Epidermal melanocyte (primary cell): Measurements from ENCODE around the gene NPIPB6.

Experiments used
- DNase-seq: peaks from one replicate; pipeline ENCODE4 v3.0.0; 2011; ENCODE audit warnings: low spot score; ENCODE audit not compliant: insufficient read length

The NPIPB6 gene

DNA sequence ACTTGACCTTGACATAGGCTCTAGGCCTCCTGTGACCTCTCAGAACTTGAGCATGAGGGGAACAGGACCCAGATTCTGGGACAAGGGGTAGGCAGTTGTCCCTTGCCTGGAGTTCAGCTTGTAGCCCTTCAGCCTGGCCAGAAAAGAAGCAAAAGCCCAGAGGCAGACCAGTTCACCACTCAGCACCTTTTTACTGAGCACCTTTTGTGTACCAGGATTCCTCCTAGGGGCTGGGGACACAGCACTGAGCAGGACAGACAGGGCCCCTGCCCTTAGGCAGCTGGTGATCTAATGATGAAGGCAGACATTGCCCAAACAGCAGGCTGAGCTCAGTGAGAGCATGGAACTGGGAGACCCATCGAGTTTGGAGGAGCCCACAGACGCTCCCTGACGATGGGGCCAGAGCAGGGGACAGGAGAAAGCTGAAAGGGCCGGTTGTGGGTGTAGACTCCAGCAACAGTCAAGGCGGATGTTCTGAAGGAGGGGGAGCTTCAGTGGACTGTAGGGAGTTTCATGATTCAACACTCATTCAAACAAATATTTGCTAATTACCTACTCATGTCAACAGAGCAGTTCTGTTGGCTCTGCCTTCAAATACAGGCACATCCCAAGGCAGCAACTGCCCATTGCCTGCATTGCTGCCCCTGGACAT is 38.9 kb downstream of the NPIPB6 start:
- no peak for DNase-seq

DNA sequence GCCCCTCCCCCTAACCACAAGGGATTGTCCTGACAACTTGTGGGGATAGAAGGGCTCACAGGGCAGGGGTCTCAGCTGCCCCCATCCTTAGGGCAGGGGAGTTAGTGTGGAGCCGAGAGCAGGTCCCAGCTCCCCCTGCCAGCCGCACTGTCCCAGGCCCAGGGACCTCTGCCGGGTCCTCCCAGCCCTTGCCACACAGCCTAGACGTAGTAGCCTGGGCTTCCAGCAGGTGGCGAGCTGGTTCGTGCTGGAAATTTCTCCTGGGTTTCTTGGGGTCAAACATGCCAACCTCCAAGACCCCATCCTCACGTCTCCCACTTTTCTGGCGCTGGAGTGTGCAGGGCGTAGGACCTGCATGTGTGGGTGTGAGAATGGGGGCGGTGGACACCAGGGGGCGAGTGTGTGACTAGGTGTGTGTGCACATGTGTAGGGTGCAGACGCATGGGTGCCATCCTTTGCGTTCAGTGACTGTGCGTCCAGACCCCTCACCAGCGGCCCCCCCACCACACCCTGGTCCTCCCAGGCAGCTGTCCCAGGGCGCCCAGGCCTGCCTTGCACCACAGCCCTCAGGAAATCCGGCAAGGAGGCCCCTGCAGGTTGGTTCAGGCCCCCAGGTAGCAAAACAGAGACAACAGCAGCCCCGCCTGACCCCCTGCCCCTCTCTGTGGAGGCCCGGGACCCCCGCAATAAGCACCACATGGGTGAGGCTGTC is 41.5 kb downstream of the NPIPB6 start:
- DNase-seq: no peak

DNA sequence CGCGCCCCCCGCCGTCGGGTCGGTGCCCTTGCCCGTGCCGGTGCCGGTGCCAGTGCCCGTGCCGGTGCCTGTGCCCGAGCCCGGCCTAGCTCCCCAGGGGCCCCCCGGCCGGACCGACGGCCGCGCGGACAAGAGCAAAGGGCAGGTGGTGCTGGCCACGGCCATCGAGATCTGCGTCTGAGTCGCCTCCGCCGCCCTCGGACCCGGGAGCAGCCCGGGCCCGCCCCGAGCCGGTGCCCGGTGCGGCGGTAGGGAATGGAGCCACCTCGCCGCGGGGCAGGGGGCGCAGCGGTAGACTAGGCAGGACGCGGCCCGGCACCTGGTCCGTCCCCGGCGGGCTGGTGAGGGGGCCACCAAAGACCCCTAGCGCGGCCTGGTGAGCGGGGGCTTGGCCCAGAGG is 42.6 kb downstream of the NPIPB6 start:
- DNase-seq: no peak

DNA sequence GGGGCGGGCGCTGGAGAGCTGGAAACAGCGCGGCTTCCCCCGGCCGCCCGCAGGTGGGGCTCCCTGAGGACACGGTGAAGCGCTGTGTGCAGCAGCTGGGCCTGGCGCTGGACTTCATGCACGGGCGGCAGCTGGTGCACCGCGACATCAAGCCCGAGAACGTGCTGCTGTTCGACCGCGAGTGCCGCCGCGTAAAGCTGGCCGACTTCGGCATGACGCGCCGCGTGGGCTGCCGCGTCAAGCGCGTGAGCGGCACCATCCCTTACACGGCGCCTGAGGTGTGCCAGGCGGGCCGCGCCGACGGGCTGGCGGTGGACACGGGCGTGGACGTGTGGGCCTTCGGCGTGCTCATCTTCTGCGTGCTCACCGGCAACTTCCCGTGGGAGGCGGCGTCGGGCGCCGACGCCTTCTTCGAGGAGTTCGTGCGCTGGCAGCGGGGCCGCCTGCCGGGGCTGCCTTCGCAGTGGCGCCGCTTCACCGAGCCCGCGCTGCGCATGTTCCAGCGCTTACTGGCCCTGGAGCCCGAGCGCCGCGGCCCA is 43.2 kb downstream of the NPIPB6 start:
- no peak for DNase-seq

DNA sequence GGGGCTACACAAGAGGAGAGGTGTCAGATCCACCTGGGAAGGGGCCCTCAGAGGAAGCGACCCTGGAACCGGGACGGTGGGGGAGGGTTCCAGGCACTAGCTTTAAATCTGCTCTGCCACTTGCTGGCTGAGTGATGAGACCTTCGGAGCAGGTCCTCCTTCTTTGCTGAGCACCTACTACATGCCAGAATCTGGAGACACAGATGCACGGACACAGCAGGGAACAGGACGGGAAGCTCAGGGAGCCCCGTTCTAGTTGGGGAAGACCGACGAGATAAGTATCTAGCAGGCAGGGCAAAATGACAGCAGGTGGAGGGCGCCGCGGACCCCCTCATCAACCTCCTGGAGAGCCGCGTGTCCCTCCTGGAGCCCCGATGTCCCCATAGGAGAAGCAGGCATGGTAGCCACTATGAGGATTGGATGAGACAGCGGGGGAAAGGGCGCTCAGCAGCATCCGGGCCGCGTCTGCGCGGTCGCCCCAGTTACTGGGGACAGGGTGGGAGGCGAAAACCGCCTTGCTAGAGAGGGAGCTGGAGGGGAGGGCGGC is 43.8 kb downstream of the NPIPB6 start:
- no peak for DNase-seq

DNA sequence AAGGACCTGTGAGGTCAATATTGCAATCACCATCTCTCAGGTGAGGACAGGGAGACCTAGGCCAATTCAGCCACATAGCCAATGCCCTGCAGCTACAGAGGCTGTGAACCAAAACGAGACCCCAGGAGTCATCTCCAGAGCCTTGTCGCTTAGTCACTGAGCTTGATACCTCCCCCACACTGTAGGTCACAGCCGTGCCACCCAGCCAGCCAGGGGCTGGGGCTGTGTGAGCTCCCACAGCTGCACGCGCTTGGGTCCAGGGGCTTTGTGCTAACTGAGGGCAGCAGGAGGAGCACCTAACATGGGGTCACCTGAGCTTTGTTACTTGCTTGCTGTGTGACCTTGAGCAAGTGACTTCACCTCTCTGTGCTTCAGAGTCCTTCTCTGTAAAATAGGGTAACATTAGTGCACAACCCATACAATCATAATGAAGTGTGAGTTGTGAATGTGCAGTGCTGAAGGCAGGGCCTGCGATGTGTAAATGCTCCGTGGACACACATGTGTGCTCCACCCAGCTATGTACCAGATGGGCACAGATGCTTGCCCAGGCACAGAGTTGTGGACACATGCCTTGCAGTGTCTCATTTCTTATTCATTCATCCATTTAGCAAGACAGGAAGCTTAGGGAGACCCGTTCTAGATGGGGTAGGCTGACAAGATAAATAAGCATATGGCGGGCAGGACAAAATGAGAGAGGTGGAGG is 45.1 kb downstream of the NPIPB6 start:
- DNase-seq: no peak

DNA sequence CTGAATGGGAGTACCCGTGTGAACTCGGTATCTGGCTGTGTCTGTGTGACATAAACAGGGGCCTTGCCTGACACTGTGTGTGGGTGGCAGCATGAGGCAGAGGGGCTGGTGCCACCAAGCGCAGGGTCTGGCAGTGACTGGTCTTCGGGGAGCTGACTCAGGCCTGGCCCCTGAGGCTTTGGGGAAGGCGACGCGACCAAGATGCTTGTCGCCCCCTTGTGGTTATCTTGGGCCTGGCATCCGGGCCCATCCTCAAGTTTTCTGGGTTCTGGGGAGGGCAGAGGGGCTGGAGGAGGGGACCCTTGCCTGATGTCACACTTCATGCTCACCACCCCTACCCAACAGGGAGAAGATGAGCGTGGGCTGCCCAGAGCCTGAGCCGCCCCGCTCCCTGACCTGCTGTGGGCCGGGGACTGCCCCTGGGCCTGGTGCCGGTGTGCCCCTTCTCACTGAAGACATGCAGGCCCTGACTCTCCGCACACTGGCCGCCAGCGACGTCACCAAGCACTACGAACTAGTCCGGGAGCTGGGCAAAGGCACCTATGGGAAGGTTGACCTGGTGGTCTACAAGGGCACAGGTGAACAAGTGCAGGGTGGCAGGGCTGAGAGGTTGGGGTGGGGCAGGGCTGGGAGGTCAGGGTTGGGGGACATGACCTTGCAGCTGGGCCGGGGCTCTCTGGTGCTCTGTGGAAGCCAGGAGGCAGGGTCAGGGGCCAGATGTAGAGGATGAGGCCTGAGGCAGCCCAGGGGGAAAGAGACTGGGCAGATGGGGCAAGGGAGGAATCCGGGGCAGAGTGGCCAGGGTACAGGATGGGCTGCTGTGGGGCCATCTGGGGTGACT is 46.0 kb downstream of the NPIPB6 start:
- peak; percentile 42 for DNase-seq

DNA sequence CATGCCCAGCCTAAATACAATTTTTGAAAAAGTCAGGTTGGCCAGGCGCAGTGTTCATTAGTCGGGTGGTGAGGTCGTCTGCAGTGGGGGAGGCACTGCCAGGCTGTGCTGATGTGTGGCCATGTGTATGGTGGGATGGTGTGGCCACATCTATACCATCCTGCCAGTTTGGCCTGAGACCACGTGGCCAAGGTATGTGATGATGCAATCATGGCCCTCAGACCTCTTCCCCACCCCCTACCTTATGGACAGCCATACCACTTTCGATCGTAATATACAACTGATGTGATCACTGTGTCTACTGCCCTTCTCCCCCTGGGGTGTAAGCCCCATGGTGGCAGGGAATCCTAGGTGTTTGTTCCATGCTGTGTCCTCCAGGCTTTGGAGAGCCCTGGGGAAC is 47.3 kb downstream of the NPIPB6 start:
- no peak for DNase-seq

DNA sequence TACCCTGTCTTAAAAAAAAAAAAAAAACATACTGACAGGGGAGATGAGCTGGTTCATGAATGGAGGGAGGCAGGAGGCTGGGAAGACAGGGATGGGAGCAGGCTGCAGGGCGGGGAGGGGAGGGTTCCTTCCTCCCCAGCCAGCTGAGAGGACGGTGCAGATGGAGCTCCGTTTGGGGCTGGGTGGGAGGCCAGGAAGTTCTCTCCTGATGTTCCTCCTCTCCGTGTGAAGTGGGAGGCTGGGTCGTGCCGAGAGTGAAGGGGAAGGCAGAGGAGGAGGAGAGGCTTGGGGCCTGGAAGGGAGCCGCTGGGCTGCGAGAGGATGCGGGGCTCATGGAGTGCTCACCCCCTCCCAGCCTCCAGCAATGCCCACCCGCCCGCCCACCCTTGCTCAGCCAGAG is 49.7 kb downstream of the NPIPB6 start:
- no peak for DNase-seq

DNA sequence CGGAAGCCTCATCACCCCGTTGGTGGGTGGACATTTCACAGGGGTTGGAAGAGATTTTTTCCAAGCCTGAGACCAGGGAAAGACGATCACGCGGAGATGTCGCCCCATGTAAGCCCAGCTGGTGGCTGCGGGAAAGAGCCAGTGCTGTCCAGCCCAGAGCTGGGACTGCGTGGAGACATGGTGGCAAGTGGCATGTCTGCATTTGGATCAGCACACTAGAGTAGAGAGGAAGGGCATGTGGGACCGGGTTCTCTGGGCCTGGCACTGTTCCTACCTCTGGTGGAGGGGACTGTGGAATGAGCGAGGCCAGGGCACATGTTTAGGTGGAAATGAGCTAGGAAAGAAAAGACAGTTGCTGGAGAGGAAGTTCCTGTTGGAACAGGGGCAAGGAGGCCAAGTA is 51.0 kb downstream of the NPIPB6 start:
- DNase-seq: no peak

DNA sequence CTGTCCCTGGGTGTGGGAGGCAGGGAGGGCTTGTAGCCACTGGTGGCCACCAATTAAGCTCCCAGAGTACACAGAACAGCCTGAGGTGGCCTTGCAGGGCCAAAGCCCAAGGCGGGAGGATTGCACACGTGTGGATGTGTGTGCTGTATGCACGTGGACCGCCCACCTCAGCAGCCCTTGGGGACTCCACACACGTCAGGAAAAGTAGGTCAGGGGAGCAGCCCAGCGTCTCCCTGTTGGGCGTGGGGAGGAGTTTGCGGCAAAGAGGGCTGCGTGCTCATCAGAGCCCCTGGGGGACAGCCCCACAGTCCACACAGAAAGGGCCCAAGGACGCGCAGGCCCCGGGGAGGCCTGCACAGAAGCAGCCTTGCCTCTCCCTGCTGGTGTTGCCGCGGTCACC is 51.4 kb downstream of the NPIPB6 start:
- DNase-seq: no peak

DNA sequence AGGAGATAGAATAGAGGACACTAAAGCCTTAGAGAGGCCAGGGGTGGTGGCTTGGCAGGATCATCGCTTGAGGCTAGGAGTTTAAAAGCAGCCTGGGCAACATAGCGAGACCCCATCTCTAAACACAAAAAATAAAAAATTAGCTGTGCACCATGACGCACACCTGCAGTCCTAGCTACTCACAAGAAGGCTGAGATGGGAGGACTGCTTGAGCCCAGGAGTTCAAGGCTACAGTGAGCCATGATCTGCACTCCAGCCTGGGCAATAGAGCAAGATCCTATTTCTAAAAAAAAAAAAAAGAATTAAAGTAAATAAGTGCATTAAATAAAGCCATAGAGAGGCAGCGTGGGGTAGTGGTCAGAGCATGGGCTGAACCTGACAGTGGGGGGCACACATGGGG is 51.9 kb downstream of the NPIPB6 start:
- DNase-seq: no peak

DNA sequence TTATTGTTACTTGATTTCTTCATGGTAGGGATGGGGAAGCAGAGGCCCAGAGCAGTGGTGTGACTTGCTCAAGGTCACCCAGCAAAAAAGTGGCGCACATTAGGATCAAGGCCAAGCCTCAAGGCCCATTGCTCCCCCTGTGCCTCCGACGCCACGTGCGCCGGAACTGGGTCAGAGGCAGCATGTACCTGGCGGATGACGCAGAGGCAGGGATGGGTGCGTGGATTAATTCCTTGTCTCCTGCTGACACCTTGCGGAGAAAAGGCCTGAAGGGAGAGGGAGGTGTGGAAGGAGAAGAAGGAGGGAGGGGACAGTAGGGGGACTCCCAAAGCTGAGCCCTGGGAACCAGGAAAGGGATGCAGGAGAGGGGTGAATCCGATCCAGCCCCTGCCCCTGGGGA is 52.5 kb downstream of the NPIPB6 start:
- DNase-seq: no peak

DNA sequence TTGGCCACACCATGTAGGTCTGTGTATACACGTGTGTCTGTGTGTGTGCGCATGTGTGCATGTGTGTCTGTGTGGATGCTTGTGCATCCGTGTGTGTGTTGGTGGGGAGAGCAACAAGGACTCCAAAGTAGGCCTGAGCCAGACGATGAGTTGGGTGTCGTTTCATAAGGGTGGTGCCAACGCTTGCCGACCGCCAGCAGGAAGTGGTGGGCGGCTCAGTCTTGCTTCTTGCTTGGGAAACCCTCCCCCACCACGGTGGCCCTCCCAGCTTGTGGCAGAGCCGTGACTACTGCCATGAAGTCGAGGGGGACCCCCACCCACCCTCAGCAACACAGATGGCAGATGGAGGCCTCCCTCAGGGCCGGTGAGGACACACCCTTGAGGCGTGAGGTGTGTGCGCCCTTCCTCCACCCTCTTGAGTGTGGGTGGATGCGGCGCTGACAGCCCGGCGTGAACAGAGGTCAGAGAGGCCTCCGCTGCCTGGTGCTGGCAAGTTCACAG is 53.4 kb downstream of the NPIPB6 start:
- DNase-seq: no peak

DNA sequence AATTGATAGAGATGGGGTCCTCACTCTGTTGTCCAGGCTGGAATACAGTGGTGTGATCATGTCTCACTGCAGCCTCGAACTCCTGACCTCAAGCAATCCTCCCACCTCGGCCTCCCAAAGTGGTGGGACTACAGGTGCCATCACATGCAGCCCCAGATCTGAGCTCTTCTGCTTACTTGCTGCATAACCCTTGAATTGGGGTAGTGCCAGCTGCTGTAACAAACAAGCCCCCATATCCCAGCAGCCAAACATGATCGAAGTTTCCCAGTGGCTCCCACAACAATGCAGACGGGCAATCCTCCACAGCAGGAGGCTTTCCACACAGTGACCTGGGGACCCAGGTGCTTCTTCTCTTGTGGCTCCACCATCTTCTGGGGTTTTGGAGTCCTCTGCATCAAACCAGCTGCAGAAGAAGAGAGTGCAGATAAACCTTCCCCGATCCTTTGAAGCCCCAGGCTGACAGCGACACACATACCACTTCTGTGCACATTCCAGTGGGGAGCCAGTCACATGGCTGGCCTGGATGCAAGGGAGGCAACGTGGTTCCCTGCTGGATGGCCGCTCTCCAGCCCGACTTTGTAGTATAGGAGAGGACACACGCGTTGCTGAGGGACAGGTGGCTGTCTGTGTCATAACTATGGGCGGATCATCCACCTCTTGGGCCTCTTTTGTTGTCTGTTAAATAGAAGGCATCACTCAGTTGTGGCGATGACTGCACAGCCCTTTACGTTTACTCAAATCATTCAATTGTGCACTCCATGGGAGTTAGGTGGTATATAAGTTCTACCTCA is 54.3 kb downstream of the NPIPB6 start:
- no peak for DNase-seq

DNA sequence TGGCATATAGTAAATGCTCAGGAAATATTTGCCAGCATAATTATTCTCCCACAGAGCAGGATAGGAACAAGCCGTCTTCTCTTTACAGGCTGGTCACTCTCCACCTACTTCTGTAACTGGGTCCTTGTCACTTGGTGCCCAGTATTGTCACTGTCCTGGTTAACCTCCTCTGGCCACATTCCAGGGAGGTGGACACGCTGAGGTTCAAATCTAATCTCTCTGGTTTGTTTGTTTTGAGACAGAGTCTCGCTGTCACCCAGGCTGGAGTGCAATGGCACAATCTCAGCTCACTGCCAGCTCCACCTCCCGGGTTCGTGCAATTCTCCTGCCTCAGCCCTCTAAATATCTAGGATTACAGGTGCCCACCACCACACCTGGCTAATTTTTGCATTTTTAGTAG is 55.4 kb downstream of the NPIPB6 start:
- DNase-seq: no peak

DNA sequence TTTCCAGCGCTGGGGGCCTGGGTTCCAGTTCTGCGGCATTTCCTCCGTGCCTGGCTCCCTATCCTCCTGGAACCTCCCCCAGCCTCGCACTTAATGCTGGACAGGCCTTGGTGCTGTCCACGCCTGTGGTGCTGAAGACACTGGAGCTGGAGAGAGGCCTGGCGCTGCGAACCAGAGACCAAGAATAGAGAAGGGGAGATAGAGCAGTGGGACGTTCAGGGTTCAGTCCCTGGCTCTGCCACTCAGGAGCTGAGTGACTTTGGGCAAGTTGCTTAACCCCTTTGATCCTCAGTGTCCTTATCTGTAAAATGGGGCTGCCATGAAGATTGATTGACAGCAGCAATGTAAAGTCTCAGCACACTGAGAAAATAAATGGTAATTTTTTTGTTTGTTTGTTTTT is 59.1 kb downstream of the NPIPB6 start:
- DNase-seq: no peak

DNA sequence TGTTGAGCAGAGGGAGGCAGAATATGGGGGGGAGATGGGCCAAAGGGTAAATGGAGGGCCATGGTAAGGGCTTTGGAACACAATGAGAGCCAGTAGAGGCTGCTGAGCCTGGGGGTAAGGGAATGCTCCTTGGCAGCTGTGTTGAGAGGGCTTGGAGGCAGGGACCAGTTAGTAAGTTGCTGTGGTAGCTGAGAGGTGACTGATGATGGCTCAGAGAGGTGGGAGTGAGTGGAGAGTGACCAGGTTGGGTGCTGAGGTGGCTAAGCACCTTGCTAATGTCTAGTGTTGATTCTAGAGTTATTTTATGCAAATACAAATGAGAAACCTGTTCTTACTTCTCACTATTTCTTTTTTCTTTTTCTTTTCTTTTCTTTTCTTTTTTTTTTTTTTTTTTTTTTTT is 60.2 kb downstream of the NPIPB6 start:
- no peak for DNase-seq

DNA sequence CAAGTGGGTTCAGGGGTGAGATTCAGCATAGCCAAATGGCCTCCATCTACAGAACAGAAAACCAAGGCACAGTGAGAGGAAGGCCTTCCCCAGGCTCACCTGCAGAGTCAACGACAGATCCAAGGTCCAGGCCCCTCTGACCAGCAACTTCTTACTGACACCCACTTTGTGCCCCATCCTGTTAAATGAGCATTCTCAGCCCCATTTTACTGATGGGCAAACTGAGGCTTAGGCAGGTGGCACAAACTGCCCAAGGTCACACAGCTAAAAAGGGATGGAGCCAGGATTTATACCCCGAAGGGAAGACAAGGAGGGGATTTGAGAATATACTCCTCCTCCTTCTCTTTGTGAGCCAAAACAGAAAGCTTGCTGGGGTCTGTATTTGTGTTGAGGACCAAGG is 61.7 kb downstream of the NPIPB6 start:
- no peak for DNase-seq

DNA sequence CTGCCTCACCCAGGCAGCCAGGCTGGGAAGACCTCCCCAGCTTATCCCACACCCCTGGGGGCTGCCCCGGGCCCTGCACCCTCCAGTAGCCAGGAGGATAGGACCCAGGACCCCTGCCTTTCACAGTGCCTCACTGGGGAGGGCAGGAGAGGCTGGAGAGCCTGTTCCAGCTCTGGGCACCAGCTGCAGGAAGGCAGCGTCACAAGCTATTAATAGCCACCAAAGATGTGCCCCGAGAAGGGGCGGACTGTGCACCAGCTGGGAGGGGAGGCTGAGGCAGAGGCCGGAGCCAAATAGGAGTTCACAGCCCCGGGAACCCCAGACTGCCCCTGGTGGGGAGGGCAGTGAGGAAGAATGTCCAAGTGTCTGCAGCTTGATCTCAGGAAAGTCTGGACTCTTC is 62.2 kb downstream of the NPIPB6 start:
- no peak for DNase-seq
